Bronchial epithelial cell (primary cell): ENCODE data around the gene SYTL2. TPM values are rescaled to one million over a fixed set of nuclear protein-coding genes. Genes with fewer than 3 reads are reported as not detected.

Experiments
- total RNA-seq: library from RNA; depleted of rRNA; stranded (reverse); fragments of >200 nt; gene quantifications from 2 replicates; pipeline ENCODE4 v1.2.1, GENCODE V29; 2014

The SYTL2 gene
- total RNA-seq, 1 donor from 2014 or later = 8.2 TPM

Other genes with a start within 250 kb of the SYTL2 start
- gene DLG2, start 183.8 kb downstream of the SYTL2 start, total RNA-seq = 0.26 and 1.0 TPM in 2 replicates
- 50.6 and 73.5 TPM in 2 replicates for gene TMEM126B, start 182.5 kb downstream of the SYTL2 start, total RNA-seq
- 38.0 and 40.8 TPM in 2 replicates for gene TMEM126A, start 163.2 kb downstream of the SYTL2 start, total RNA-seq
- gene CREBZF, start 146.0 kb downstream of the SYTL2 start, total RNA-seq = 45.2 and 57.7 TPM in 2 replicates
- gene CCDC89, start 124.9 kb downstream of the SYTL2 start, total RNA-seq = 0.13 TPM in 1 of 2 replicates, not detected in the other
- gene CCDC83, start 44.2 kb upstream of the SYTL2 start, total RNA-seq = not detected in 2 replicates